GM12878 (cell line): ENCODE data around the gene MRPL53. TPM values are rescaled to one million over a fixed set of nuclear protein-coding genes. Genes with fewer than 3 reads are reported as not detected.

Source experiments
- ATAC-seq: fragments of 200-7000 bp; cut with Tn5 transposase; 3 replicates; pipeline ENCODE4 v1.9.1; 2020; ENCODE audit warnings: mild to moderate bottlenecking, moderate library complexity
- BruUV-seq: library from RNA; stranded (reverse); fragments of 400-500 nt; replicated peaks from 2 replicates; lab custom pipeline; 2021; lab: Mats Ljungman, UMichigan
- CTCF ChIA-PET: fragments of 300-600 bp; sonication (Branson Sonifier 250); formaldehyde crosslinking; extraction: SDS; loops from one replicate; lab custom pipeline; 2021; ENCODE audit warnings: inconsistent platforms; lab: Yijun Ruan, JAX
- POLR2A ChIA-PET: fragments of 350-600 bp; formaldehyde crosslinking; extraction: SDS; loops from one replicate; lab custom pipeline; 2021; ENCODE audit warnings: inconsistent platforms; lab: Charles Lee
- RAD21 ChIA-PET: fragments of 300-600 bp; sonication (Branson Sonifier 250); formaldehyde crosslinking; loops from one replicate; lab custom pipeline; 2023; ENCODE audit warnings: antibody characterized with exemption; ENCODE audit not compliant: unreplicated experiment; lab: Charles Lee
- SMC1A ChIA-PET: fragments of 300-600 bp; sonication (Branson Sonifier 250); formaldehyde crosslinking; loops from one replicate; lab custom pipeline; 2023; ENCODE audit not compliant: unreplicated experiment, uncharacterized antibody; lab: Charles Lee
- DNase-seq: peaks from one replicate; pipeline ENCODE4 v3.0.0-alpha.2; 2011; ENCODE audit warnings: low read depth, low spot score
- FAIRE-seq: peaks from 3 replicates; lab custom pipeline; 2011; peaks lifted over from hg19 to GRCh38; lab: Jason Lieb, UNC
- H2AFZ ChIP-seq: 2 replicates; pipeline ENCODE4 v1.6.0; 2011; ENCODE audit warnings: low read depth, low read length, control low read depth; ENCODE audit not compliant: control insufficient read depth
- H3K27ac ChIP-seq: 2 replicates; pipeline ENCODE4 v1.5.1; 2011; ENCODE audit warnings: control low read depth; ENCODE audit not compliant: control insufficient read depth, insufficient read depth
- H3K27me3 ChIP-seq, 2 experiments: replicated peaks in 1 of 2; 2 replicates each; pipeline versions ENCODE4 v1.6.0 to v1.6.1; 2011; ENCODE audit warnings: low read length in 1 of 2; ENCODE audit not compliant: control insufficient read depth in 2 of 2, insufficient read depth in 2 of 2
- H3K36me3 ChIP-seq, 2 experiments: 2 replicates each; pipeline ENCODE4 v1.5.1; 2011; ENCODE audit warnings: low read length in 1 of 2; ENCODE audit not compliant: control insufficient read depth in 2 of 2, insufficient read depth in 2 of 2
- H3K4me1 ChIP-seq: 2 replicates; pipeline ENCODE4 v1.6.1; 2011; ENCODE audit warnings: mild to moderate bottlenecking, low read length, moderate library complexity, mixed read lengths; ENCODE audit not compliant: control insufficient read depth, insufficient read depth
- H3K4me2 ChIP-seq: 2 replicates; pipeline ENCODE4 v1.6.0; 2011; ENCODE audit warnings: control low read depth; ENCODE audit not compliant: control insufficient read depth, insufficient read depth
- H3K4me3 ChIP-seq: fragments of 200-600 bp; sonication (generic); 2 replicates; pipeline ENCODE4 v1.5.1; 2016
- H3K79me2 ChIP-seq: 2 replicates; pipeline ENCODE4 v1.6.0; 2011; ENCODE audit warnings: low read length; ENCODE audit not compliant: control insufficient read depth, insufficient read depth
- H3K9ac ChIP-seq: 2 replicates; pipeline ENCODE4 v1.8.0; 2011; ENCODE audit warnings: low read length, control low read depth, mixed read lengths; ENCODE audit not compliant: control insufficient read depth, insufficient read depth
- H3K9me3 ChIP-seq: replicated peaks from 3 replicates; pipeline ENCODE4 v1.5.1; 2011; ENCODE audit warnings: mild to moderate bottlenecking, low read length; ENCODE audit not compliant: control insufficient read depth, insufficient read depth
- H4K20me1 ChIP-seq: 2 replicates; pipeline ENCODE4 v1.6.0; 2011; ENCODE audit not compliant: control insufficient read depth, insufficient read depth
- CBX3 ChIP-seq: fragments of 200-600 bp; sonication (generic); IDR thresholded peaks from 2 replicates; pipeline ENCODE4 v1.6.1; 2016; ENCODE audit warnings: low read depth, borderline replicate concordance
- DPF2 ChIP-seq: fragments of 450-650 bp; IDR thresholded peaks from 2 replicates; pipeline ENCODE4 v1.6.1; 2017; ENCODE audit warnings: mild to moderate bottlenecking
- EED ChIP-seq: sonication (generic); IDR thresholded peaks from 2 replicates; pipeline ENCODE4 v1.6.1; 2016; ENCODE audit warnings: antibody characterized with exemption, low read depth
- EZH2 ChIP-seq: IDR thresholded peaks from 2 replicates; pipeline ENCODE4 v1.6.1; 2012; ENCODE audit warnings: low read depth, mild to moderate bottlenecking, control low read depth, inconsistent platforms, low read length, borderline replicate concordance; ENCODE audit not compliant: control insufficient read depth
- MEF2B ChIP-seq: fragments of 450-650 bp; IDR thresholded peaks from 2 replicates; pipeline ENCODE4 v1.6.1; 2018; ENCODE audit warnings: mild to moderate bottlenecking, moderate library complexity; ENCODE audit not compliant: partially characterized antibody, poor library complexity, severe bottlenecking
- MYB ChIP-seq: fragments of 150-350 bp; IDR thresholded peaks from 2 replicates; pipeline ENCODE4 v1.6.1; 2014; ENCODE audit warnings: mild to moderate bottlenecking, low read depth, low read length, borderline replicate concordance
- NFYA ChIP-seq: IDR thresholded peaks from 2 replicates; pipeline ENCODE4 v1.6.1; 2011; ENCODE audit warnings: low read depth, mild to moderate bottlenecking, low read length, improper control_type of control experiment, borderline replicate concordance
- RUNX3 ChIP-seq: IDR thresholded peaks from 2 replicates; pipeline ENCODE4 v1.6.1; 2012; ENCODE audit warnings: low read length, inconsistent platforms
- SIN3A ChIP-seq: IDR thresholded peaks from 2 replicates; pipeline ENCODE4 v1.6.1; 2012; ENCODE audit warnings: low read depth, low read length, improper control_type of control experiment
- ZBED1 ChIP-seq: IDR thresholded peaks from 2 replicates; pipeline ENCODE4 v1.6.1; 2016; ENCODE audit warnings: borderline replicate concordance
- ZNF24 ChIP-seq: fragments of 450-650 bp; IDR thresholded peaks from 2 replicates; pipeline ENCODE4 v1.6.1; 2017; ENCODE audit warnings: antibody characterized with exemption, mild to moderate bottlenecking
- in situ Hi-C: fragments of 300-500 bp; cut with MboI; formaldehyde crosslinking; loops from 9 replicates; pipeline ENCODE4 v1.14.3; 2018; ENCODE audit warnings: mixed read lengths
- intact Hi-C: fragments of 100-400 bp; cut with micrococcal nuclease; formaldehyde crosslinking; loops from one replicate; pipeline ENCODE4 v1.14.2; 2022; ENCODE audit not compliant: unreplicated experiment
- polyA plus RNA-seq, 11 experiments: library from polyadenylated mRNA; depleted of rRNA in 4 of 11; unstranded in 6 of 11; stranded (reverse) in 5 of 11; fragments of >200 nt; fragmentation: Nextera tagmentation in 4 of 11; fragmentation: Illumina TruSeq in 1 of 11; extraction: Ambion mirVana in 4 of 11; extraction: Trizol in 1 of 11; gene quantifications; 1 replicate in 1 of 11; 2 replicates in 10 of 11; pipeline versions ENCODE4 v1.2.1 to v1.2.3, GENCODE V29; 2011 to 2016; ENCODE audit warnings: inconsistent platforms in 2 of 11, missing spikeins in 2 of 11, low read depth in 1 of 11
- total RNA-seq, 4 experiments: library from RNA; depleted of rRNA in 3 of 4; stranded (reverse); fragments of >200 nt in 3 of 4; fragmentation: Illumina TruSeq in 1 of 4; extraction: Trizol in 1 of 4; gene quantifications; 2 replicates each; pipeline versions ENCODE4 v1.2.1 to v1.2.3, GENCODE V29; 2013 to 2021
- TF ChIP-seq, protein P1 (sequence below): fragments of 450-650 bp; IDR thresholded peaks from 2 replicates; pipeline ENCODE4 v1.6.1; 2016; ENCODE audit warnings: mild to moderate bottlenecking
- TF ChIP-seq, protein P2 (sequence below): IDR thresholded peaks from 2 replicates; pipeline ENCODE4 v1.6.1; 2011; ENCODE audit warnings: low read depth, low read length, improper control_type of control experiment, borderline replicate concordance
- TF ChIP-seq, protein P3 (sequence below): IDR thresholded peaks from 2 replicates; pipeline ENCODE4 v1.6.1; 2011; ENCODE audit warnings: low read depth, mild to moderate bottlenecking, low read length, moderate library complexity, borderline replicate concordance; ENCODE audit errors: extremely low read depth
- TF ChIP-seq, protein P4 (sequence below): fragments of 450-650 bp; IDR thresholded peaks from 2 replicates; pipeline ENCODE4 v1.6.1; 2017; ENCODE audit warnings: mild to moderate bottlenecking, moderate library complexity

The MRPL53 gene
- total and polyA plus RNA-seq, 10 of the 15 experiments (the other 5 are each of a cell fraction or from before 2014, with no cell fraction given): 15.1 to 167 (median 80.9) TPM

DNA sequence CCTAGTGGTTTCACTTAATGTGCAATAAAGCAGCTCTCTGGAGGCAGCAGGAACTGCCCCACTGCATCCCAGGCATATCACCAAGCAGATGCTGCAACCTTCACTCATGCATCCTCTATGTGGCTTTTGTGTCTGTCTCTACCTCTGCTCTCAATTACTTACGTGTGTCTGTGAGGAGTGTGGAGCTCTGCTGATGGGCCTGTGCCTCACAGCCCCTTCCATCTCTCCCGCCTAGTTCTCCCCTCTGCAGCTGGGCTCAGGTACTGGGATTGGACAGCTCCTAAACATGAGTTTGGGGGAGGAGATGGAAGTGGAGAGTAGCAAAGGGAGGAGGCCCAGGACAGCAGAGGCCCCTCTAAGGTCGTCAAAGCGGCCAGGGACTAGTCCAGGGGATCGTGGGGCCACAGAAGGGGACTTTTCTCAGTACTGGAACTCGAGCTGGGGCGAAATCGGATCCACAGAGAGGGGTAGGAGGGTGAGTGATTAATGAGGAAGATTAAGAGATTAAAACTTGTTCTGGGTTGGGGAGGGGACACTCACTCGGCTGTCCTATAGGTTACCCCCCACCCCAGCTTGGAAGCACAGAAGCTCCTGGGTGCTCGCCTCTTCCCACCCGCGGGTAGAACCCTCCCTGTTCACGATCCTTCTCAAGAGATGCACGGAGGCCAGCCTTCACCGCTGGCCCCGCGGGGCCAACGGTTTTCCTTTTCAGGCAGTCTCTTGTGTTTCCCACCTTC, 29.0 kb upstream of the MRPL53 start (continued):
- TF ChIP-seq, protein P1, sequence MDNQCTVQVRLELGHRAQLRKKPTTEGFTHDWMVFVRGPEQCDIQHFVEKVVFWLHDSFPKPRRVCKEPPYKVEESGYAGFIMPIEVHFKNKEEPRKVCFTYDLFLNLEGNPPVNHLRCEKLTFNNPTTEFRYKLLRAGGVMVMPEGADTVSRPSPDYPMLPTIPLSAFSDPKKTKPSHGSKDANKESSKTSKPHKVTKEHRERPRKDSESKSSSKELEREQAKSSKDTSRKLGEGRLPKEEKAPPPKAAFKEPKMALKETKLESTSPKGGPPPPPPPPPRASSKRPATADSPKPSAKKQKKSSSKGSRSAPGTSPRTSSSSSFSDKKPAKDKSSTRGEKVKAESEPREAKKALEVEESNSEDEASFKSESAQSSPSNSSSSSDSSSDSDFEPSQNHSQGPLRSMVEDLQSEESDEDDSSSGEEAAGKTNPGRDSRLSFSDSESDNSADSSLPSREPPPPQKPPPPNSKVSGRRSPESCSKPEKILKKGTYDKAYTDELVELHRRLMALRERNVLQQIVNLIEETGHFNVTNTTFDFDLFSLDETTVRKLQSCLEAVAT: no peak
- TF ChIP-seq ZNF24: no peak
- TF ChIP-seq NFYA: no peak
- TF ChIP-seq, all 136 proteins: peak for 0

DNA sequence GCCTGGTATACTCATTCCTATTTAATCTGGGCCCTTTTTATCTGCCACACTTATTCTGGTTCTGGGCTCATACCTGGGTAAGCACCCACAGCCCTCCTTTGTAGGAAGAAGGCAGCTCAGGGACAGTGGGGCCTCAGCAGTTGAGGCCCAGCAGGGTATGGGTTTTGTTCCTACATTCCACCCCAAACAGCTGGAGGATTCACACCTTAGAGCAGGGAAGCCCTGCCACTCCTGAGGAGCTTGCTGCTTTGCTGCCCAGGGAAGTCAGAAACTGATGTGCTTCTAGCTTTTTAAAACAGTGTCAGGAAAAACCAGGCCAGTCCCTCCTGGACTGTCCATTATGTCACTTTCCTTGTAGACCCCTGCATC, 28.1 kb upstream of the MRPL53 start:
- H3K36me3 ChIP-seq: peaks cover 0 to 3% of the 10 kb centered on the region in 2 experiments; a peak in 1 of 4 replicates
- H3K4me3 ChIP-seq: no peak overlapping the region
- FAIRE-seq (no peak), ATAC-seq (no peak), DNase-seq (no peak)
- no peak overlapping the region for H3K27ac ChIP-seq
- BruUV-seq: no TSS peak
- ChIA-PET RAD21 (interaction anchor here (1.1 to 2.6 kb wide), 4 partner anchors 17 to 88 kb away, joined by 4 to 10 read pairs (median 6); partner anchors contain the start of genes CCDC142, INO80B and TTC31), SMC1A (interaction anchor here (0.9 to 7.0 kb wide), 5 partner anchors 10 to 86 kb away, joined by 3 to 71 read pairs (median 4); partner anchors contain the start of gene DQX1), POLR2A (interaction anchor here (1.1 kb wide), 1 partner anchor 28 kb away, joined by 3 read pairs; the partner anchor contains the start of gene AUP1), CTCF (interaction anchor here (1.4 to 13.9 kb wide), 4 partner anchors 18 to 86 kb away, joined by 4 to 231 read pairs (median 84); partner anchors contain the start of genes AUP1, CCDC142, DQX1 and HTRA2)
- TF ChIP-seq, protein P2, sequence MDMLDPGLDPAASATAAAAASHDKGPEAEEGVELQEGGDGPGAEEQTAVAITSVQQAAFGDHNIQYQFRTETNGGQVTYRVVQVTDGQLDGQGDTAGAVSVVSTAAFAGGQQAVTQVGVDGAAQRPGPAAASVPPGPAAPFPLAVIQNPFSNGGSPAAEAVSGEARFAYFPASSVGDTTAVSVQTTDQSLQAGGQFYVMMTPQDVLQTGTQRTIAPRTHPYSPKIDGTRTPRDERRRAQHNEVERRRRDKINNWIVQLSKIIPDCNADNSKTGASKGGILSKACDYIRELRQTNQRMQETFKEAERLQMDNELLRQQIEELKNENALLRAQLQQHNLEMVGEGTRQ: no peak
- TF ChIP-seq ZBED1 (no peak), EED (no peak), EZH2 (no peak), CBX3 (no peak), SIN3A (no peak), DPF2 (no peak), MYB (no peak), MEF2B (no peak), RUNX3 (no peak)
- TF ChIP-seq, protein P3, sequence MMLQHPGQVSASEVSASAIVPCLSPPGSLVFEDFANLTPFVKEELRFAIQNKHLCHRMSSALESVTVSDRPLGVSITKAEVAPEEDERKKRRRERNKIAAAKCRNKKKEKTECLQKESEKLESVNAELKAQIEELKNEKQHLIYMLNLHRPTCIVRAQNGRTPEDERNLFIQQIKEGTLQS: no peak
- TF ChIP-seq, protein P4, sequence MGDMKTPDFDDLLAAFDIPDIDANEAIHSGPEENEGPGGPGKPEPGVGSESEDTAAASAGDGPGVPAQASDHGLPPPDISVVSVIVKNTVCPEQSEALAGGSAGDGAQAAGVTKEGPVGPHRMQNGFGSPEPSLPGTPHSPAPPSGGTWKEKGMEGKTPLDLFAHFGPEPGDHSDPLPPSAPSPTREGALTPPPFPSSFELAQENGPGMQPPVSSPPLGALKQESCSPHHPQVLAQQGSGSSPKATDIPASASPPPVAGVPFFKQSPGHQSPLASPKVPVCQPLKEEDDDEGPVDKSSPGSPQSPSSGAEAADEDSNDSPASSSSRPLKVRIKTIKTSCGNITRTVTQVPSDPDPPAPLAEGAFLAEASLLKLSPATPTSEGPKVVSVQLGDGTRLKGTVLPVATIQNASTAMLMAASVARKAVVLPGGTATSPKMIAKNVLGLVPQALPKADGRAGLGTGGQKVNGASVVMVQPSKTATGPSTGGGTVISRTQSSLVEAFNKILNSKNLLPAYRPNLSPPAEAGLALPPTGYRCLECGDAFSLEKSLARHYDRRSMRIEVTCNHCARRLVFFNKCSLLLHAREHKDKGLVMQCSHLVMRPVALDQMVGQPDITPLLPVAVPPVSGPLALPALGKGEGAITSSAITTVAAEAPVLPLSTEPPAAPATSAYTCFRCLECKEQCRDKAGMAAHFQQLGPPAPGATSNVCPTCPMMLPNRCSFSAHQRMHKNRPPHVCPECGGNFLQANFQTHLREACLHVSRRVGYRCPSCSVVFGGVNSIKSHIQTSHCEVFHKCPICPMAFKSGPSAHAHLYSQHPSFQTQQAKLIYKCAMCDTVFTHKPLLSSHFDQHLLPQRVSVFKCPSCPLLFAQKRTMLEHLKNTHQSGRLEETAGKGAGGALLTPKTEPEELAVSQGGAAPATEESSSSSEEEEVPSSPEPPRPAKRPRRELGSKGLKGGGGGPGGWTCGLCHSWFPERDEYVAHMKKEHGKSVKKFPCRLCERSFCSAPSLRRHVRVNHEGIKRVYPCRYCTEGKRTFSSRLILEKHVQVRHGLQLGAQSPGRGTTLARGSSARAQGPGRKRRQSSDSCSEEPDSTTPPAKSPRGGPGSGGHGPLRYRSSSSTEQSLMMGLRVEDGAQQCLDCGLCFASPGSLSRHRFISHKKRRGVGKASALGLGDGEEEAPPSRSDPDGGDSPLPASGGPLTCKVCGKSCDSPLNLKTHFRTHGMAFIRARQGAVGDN: no peak
- no peaks in the 10 kb centered on the region for H4K20me1 ChIP-seq
- in situ Hi-C loops: no loop called here
- H3K9me3 ChIP-seq: no peaks in the 10 kb centered on the region
- no peaks in the 10 kb centered on the region for H3K79me2 ChIP-seq
- H3K9ac ChIP-seq: no peak overlapping the region
- intact Hi-C loops: no loop called here
- no peak overlapping the region for H2AFZ ChIP-seq
- H3K27me3 ChIP-seq: peaks cover 15 to 25% of the 10 kb centered on the region in 2 experiments; a peak in 3 of 4 replicates
- no peak overlapping the region for H3K4me2 ChIP-seq
- H3K4me1 ChIP-seq: peaks cover 20% of the 10 kb centered on the region
